ENCODE data around the gene TTYH1.

TTYH1 gene

DNA sequence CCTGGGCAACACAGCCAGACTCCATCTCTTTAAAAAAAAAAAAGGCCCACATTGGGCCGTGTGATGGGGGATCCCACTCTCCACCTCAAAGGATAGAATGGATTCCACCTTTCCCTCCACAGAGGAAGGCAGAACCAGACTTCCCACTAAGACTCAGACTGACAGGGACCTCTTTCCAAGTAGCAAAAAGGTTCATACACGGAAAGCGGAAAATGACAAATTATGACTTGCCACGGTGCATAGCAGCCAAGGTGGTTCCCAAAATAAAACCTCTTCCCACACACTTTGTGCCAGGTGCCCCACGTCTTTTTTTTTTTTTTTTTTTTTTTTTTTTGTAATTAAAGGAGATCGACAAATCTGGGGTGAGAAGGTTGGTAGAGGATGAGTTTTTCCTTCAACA is 14.4 kb upstream of the TTYH1 start:
- no peak for TF ChIP-seq ZFX (IDR thresholded peaks at IDR 0.05)
- TF ChIP-seq, protein P1, sequence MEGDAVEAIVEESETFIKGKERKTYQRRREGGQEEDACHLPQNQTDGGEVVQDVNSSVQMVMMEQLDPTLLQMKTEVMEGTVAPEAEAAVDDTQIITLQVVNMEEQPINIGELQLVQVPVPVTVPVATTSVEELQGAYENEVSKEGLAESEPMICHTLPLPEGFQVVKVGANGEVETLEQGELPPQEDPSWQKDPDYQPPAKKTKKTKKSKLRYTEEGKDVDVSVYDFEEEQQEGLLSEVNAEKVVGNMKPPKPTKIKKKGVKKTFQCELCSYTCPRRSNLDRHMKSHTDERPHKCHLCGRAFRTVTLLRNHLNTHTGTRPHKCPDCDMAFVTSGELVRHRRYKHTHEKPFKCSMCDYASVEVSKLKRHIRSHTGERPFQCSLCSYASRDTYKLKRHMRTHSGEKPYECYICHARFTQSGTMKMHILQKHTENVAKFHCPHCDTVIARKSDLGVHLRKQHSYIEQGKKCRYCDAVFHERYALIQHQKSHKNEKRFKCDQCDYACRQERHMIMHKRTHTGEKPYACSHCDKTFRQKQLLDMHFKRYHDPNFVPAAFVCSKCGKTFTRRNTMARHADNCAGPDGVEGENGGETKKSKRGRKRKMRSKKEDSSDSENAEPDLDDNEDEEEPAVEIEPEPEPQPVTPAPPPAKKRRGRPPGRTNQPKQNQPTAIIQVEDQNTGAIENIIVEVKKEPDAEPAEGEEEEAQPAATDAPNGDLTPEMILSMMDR (conservative IDR thresholded peaks at IDR 0.05): no peak
- no peak overlapping the region for H3K27ac ChIP-seq

DNA sequence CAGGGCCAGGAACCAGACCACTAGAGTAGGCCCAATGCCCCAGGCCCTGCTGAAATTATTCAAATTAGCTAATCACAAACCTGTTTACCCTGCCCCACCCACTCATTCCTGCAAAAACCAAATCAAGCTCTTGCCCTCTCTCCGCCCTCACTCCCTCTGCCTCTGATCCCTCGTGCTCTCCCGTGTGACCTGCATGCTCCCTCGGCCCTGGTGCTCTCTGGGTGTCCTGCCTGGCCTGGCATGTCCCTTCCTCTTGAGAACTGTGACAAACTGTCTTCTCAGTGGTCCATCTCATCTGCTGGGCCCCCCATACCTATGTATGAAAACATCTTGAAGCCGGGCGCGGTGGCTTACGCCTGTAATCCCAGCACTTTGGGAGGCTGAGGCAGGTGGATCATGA is 12.2 kb upstream of the TTYH1 start:
- no peak overlapping the region for H3K27ac ChIP-seq
- no peak for TF ChIP-seq ZFX (IDR thresholded peaks at IDR 0.05)
- TF ChIP-seq, protein P1 (conservative IDR thresholded peaks at IDR 0.05): no peak

DNA sequence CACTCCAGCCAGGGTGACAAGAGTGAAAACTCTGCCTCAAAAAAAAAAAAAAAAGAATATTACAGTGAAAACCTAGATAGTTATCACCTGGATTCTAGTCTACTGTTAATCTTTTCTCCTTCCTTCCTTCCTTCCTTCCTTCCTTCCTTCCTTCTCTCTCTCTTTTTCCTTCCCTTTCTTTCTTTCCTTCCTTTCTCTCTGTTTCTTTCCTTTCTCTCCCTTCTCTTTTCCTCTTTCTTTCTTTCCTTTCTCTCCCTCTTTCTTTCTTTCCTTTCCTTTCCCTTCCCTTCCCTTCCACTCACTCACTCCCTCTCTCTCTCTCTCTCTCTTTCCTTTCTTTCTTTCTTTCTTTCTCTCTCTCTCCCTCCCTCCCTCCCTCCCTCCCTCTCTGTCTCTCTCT is 9.6 kb upstream of the TTYH1 start:
- H3K27ac ChIP-seq: no peak overlapping the region
- TF ChIP-seq ZFX (IDR thresholded peaks at IDR 0.05): no peak
- TF ChIP-seq, protein P1 (conservative IDR thresholded peaks at IDR 0.05): no peak

DNA sequence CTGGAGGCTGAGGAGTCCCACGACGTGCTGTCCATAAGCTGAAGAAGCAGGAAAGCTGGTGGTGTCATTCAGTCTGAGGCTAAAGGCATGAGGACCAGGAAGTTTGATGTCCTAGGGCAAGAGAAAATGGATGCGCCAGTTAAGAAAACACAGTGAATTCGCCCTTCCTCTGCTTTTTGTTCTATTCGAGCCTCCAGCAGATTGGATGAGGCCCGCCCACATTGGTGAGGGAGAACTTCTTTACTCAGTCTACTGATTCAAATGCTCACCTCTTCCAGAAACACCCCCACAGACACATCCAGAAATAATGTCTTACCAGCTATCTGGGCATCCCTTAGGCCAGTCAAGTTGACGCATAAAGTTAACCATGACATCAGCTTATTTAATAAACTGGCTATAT is 7.5 kb upstream of the TTYH1 start:
- H3K27ac ChIP-seq: no peak overlapping the region
- TF ChIP-seq, protein P1 (conservative IDR thresholded peaks at IDR 0.05): no peak
- no peak for TF ChIP-seq ZFX (IDR thresholded peaks at IDR 0.05)

DNA sequence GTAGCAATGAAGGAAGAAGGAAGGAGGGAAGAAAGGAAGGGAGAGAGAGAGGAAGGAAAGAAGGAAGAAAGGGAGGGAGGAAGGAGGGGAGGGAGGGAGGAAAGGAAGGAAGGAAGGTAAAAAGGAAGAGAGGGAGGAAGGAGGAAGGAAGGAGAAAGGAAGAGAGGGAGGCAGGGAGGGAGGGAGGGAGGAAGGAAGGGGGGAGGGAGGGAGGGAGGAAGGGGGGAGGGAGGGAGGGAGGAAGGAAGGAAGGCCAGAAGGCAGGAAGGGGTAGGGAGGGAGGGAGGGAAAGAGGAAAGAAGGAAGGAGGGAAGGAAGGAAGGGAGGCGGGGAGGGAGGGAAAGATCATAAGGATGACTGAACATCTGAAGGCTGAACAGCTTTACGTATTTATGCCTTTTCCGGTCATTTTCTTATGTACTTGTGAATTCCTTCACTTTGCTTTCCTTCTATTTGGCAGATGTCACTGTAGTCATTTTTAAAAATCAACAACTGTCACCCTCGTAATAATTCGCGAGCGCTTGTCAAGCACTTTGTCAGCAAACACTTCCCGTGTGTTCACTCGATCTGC is 6.7 kb upstream of the TTYH1 start:
- no peak for TF ChIP-seq ZFX (IDR thresholded peaks at IDR 0.05)
- TF ChIP-seq, protein P1 (conservative IDR thresholded peaks at IDR 0.05): no peak

DNA sequence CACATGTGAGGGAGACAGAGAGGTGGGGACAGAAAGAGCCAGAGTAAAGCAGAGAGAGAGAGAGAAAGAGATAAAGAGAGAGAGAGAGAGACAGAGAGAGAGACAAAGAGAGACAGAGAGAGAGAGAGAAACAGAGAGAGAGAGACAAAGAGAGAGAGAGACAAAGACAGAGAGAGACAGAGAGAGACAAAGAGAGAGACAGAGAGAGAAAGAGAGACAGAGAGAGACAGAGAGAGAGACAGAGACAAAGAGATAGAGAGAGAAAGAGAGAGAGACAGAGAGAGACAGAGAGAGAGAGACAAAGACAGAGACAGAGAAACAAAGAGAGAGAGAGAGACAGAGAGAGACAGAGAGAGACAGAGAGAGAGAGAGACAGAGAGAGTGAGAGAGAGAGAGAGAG is 4.2 kb upstream of the TTYH1 start:
- TF ChIP-seq, protein P1 (conservative IDR thresholded peaks at IDR 0.05): no peak
- no peak for TF ChIP-seq ZFX (IDR thresholded peaks at IDR 0.05)

More for the DNA sequence above, 6.7 kb upstream of the TTYH1 start:
- no peak overlapping the region for H3K27ac ChIP-seq

DNA sequence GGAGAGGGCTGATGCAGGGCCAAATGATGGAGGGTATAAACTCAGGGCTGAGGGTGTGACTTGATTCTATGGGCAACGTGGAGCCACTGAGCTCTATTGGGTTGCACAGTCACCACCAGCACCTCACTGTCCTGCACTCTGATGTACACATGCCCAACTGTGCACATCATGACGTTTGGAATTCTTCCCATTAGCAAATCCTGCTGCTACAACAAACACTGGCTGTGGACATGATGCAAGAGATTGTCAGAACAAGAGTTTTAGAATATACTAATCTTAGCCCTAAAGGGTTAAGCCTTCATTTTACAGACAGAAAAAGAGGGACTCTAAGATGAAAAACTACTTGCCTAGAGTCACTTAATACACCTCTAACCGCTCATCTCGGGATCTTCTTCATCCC is 2.4 kb upstream of the TTYH1 start:
- TF ChIP-seq, protein P1 (conservative IDR thresholded peaks at IDR 0.05): no peak
- TF ChIP-seq ZFX (IDR thresholded peaks at IDR 0.05): no peak
- no peak overlapping the region for H3K27ac ChIP-seq

More for the DNA sequence above, 4.2 kb upstream of the TTYH1 start:
- H3K27ac ChIP-seq: no peak overlapping the region
